Measurements from ENCODE around the gene HEATR3.

HEATR3 gene

GRCh38 chr16:50152807-50153595 lies 87.2 kb downstream of the HEATR3 start, which contains the start of gene TENT4B:
Gene TENT4B (plus strand): TSS chr16:50153306. CDS start chr16:50153622, 316 bp downstream.
- DNase-seq (ENCODE audit: low read depth in 2 of 2, low spot score in 1 of 2) = peak; percentile 67 to 76

DNA sequence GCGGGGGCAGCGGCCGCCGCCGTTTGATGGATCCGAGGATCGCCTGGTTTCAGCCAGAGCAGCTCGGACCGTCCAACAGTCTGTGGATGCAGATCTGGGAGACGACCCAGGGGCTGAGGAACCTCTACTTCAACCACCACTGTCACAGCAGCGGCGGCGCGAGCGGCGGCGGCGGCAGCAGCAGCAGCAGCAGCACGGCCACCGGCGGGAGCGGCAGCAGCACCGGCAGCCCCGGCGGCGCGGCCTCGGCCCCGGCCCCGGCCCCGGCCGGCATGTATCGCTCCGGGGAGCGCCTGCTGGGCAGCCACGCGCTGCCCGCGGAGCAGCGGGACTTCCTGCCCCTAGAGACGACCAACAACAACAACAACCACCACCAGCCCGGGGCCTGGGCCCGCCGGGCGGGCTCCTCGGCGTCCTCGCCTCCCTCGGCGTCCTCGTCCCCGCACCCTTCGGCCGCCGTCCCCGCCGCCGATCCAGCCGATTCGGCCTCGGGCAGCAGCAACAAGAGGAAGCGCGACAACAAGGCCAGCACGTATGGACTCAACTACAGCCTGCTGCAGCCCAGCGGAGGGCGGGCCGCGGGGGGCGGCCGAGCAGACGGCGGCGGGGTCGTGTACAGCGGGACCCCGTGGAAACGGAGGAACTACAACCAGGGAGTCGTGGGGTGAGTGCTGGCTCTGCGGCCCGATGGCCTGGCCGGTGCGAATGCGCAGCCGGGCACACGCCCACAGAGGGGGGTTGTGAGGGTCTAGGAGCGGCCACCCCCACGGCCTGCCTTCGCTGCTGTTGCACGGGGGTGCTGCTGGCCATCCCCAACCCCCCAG lies 88.0 kb downstream of the HEATR3 start:
- no peak for DNase-seq (ENCODE audit: low read depth in 2 of 2, low spot score in 1 of 2)

GRCh38 chr16:50154420-50154950 lies 88.7 kb downstream of the HEATR3 start:
- DNase-seq (ENCODE audit: low read depth in 2 of 2, low spot score in 1 of 2) = no peak

DNA sequence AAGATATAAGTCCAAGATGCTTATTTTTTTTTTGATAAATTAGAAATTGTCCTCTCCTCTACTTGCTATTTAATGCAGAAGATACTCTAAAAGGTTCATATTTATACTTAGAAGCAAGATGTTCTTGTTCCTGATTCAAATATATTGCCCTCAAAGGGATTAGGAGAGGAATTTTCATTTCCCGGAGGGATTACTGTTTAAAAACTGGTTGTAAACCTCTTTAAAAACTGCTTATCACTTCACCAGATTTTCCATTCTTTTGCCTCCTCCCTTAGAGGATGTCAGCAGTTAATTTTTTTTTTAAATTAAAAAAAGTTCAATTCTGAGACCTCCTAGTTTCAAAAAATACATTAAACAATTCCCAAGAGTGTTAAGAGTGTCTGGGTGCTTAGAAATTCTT lies 90.2 kb downstream of the HEATR3 start:
- no peak for DNase-seq (ENCODE audit: low read depth in 2 of 2, low spot score in 1 of 2)
